Activated naive CD8-positive, alpha-beta T cell treated with anti-CD3 and anti-CD28 coated beads for 36 hours (primary cell): ENCODE results near the gene PLAC8. TPM values are rescaled to one million over a fixed set of nuclear protein-coding genes. Genes with fewer than 3 reads are reported as not detected.
"Not testable (repeated sequence)": the region's sequence is repeated elsewhere in the genome, so short reads cannot be mapped to it uniquely, and the experiment has no call there.

ENCODE experiments used
- DNase-seq: peaks from one replicate; pipeline ENCODE4 v3.0.0; 2021
- H3K27ac Mint-ChIP-seq: one replicate; pipeline ENCODE4 v1.8.0; 2022; ENCODE audit warnings: mild to moderate bottlenecking, moderate library complexity, mixed read lengths
- H3K27me3 Mint-ChIP-seq: one replicate; pipeline ENCODE4 v1.8.0; 2022; ENCODE audit warnings: mild to moderate bottlenecking, mixed read lengths
- H3K36me3 Mint-ChIP-seq: one replicate; pipeline ENCODE4 v1.8.0; 2021; ENCODE audit warnings: mild to moderate bottlenecking, mixed read lengths
- H3K4me1 Mint-ChIP-seq: one replicate; pipeline ENCODE4 v1.8.0; 2021; ENCODE audit warnings: mixed read lengths
- H3K4me3 Mint-ChIP-seq: one replicate; pipeline ENCODE4 v1.8.0; 2022; ENCODE audit warnings: mild to moderate bottlenecking, moderate library complexity, mixed read lengths
- H3K9me3 Mint-ChIP-seq: one replicate; pipeline ENCODE4 v1.8.0; 2022; ENCODE audit warnings: mixed read lengths
- total RNA-seq, 2 experiments: library from RNA; stranded (reverse); gene quantifications; one replicate each; pipeline ENCODE4 v1.2.3, GENCODE V29; 2021

PLAC8 gene
- total RNA-seq, result 100 to 1,000 TPM; 132 to 140 TPM

DNA sequence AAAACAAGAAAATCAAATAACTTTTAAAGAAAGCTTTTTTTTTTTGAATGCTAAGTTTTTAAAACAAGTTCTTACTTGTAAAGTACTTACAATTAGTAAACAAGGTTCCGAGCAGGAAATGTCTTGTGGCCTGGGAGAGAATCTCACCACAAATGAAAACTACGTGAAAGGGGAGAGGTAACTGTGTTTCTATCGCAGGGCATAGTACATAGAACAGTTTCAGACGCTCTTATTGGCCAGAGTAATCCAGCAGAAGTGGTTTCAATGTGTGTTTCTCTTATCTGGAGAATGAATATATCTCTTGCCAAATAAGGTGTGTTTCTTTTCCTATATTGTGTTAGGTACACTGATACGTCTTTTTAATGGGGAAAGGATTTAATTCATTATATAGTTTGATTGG lies at the start of gene PLAC8:
TSS of gene PLAC8 (minus strand) at position 154 of the 400 bp plus-strand sequence. CDS start 6,808 bp downstream, outside the sequence.
- peak; percentile 36 for DNase-seq
- Mint-ChIP-seq H3K36me3 (peaks cover 17% of the 10 kb centered on the region), H3K9me3 (no peaks in the 10 kb centered on the region), H3K27me3 (no peaks in the 10 kb centered on the region), H3K4me3 (peak within 1 kb of the TSS; percentile 88), H3K4me1 (peaks cover 31% of the 10 kb centered on the region), H3K27ac (peak within 1 kb of the TSS; percentile 98)

GRCh38 chr4:83153417-83153816 lies 38.9 kb upstream of the PLAC8 start:
- Mint-ChIP-seq H3K4me3 (no peak overlapping the region), H3K36me3 (no peaks in the 10 kb centered on the region), H3K9me3 (peaks cover 7% of the 10 kb centered on the region), H3K4me1 (peaks cover 19% of the 10 kb centered on the region), H3K27ac (peak overlapping the region; percentile 2), H3K27me3 (no peaks in the 10 kb centered on the region)
- DNase-seq, result no peak

DNA sequence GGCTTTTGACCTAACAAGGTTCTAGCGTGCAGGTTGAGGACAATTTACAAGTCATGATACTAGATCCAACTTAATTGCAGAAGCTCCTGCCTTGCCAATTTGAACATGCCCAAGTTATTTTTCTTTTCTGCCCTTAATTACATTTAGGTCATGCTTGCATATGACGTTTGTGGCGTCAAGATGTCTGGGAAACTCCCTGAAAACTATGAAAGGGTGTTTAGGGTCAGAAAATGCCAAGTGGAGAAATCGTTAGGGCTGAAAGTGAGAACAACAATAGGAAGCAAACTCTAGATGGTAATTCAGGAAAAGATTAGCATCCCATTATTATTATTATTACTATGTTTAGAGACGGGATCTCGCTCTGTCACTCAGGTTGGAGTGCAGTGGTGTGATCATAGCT lies 38.2 kb upstream of the PLAC8 start:
- H3K4me1 Mint-ChIP-seq, result peaks cover 19% of the 10 kb centered on the region
- no peak overlapping the region for H3K27ac Mint-ChIP-seq
- no peaks in the 10 kb centered on the region for H3K36me3 Mint-ChIP-seq
- H3K9me3 Mint-ChIP-seq, result peaks cover 7% of the 10 kb centered on the region
- no peak for DNase-seq
- no peaks in the 10 kb centered on the region for H3K27me3 Mint-ChIP-seq
- H3K4me3 Mint-ChIP-seq, result no peak overlapping the region

DNA sequence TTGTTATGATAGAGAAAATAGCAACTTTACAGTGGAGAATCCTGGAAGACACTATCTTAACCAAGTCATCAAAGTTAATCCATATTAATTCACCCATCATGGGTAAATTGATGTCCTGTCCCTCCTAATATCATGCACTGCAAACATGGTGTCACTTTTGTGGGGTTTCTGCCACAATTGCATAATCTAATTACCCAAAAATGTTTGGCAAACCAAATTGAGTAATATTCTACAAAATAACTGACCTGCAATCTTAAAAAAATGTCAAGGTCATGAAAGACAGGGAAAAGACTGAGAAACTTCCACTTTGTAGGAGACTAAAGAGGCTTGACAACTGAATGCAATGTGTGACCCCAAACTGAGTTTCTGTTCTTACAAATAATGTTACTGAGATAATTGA lies 37.1 kb upstream of the PLAC8 start:
- no peak overlapping the region for H3K27ac Mint-ChIP-seq
- no peak overlapping the region for H3K4me3 Mint-ChIP-seq
- H3K9me3 Mint-ChIP-seq, result peaks cover 7% of the 10 kb centered on the region
- no peaks in the 10 kb centered on the region for H3K27me3 Mint-ChIP-seq
- H3K4me1 Mint-ChIP-seq, result peaks cover 19% of the 10 kb centered on the region
- no peak for DNase-seq
- H3K36me3 Mint-ChIP-seq, result no peaks in the 10 kb centered on the region

DNA sequence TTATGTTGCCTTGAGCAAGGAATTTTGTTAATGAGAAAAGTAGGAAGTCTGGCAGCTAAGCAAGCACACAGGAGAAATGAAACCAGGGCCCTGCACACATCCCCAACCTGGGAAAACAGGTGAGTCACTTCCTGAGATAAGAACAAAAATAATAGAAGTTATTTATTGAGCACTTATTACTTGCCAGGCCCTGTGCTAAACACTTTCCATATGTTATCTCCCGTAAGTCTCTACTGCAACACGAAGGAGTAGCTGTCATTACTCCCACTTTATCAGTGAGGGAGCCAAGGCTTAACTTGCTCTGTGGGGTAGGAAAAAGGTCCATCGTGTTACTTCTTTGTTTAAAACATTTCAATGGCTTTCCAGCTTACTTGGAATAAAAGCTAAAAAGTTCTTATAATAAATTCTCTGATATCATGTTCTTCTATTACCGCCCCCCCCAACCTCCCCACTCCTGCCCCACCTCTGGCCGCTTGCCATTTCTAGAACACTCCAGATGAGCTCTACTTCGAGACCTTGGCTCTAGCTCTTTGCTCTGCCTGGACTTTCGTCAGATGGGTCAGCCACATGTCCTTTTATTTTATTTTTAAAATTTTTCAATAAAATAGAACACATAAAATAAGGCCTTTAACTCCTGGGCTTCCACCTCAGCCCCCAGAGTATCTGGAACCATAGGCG lies 36.3 kb upstream of the PLAC8 start:
- H3K27me3 Mint-ChIP-seq, result no peaks in the 10 kb centered on the region
- H3K4me1 Mint-ChIP-seq, result peaks cover 23% of the 10 kb centered on the region
- H3K4me3 Mint-ChIP-seq, result no peak overlapping the region
- no peak overlapping the region for H3K27ac Mint-ChIP-seq
- no peaks in the 10 kb centered on the region for H3K36me3 Mint-ChIP-seq
- peaks cover 5% of the 10 kb centered on the region for H3K9me3 Mint-ChIP-seq
- no peak for DNase-seq

GRCh38 chr4:83149865-83150652 lies 35.5 kb upstream of the PLAC8 start:
- Mint-ChIP-seq H3K36me3 (peaks cover 3% of the 10 kb centered on the region), H3K4me1 (peaks cover 28% of the 10 kb centered on the region), H3K4me3 (no peak overlapping the region), H3K27ac (no peak overlapping the region), H3K27me3 (no peaks in the 10 kb centered on the region), H3K9me3 (peaks cover 3% of the 10 kb centered on the region)
- no peak for DNase-seq

- Mint-ChIP-seq H3K4me3 (no peak overlapping the region), H3K27me3 (no peaks in the 10 kb centered on the region), H3K9me3 (peaks cover 3% of the 10 kb centered on the region), H3K36me3 (peaks cover 6% of the 10 kb centered on the region), H3K4me1 (peaks cover 24% of the 10 kb centered on the region), H3K27ac (no peak overlapping the region)
- DNase-seq, result no peak
Observed at GRCh38 chr4:83146841-83147240, 32.3 kb upstream of the PLAC8 start.

DNA sequence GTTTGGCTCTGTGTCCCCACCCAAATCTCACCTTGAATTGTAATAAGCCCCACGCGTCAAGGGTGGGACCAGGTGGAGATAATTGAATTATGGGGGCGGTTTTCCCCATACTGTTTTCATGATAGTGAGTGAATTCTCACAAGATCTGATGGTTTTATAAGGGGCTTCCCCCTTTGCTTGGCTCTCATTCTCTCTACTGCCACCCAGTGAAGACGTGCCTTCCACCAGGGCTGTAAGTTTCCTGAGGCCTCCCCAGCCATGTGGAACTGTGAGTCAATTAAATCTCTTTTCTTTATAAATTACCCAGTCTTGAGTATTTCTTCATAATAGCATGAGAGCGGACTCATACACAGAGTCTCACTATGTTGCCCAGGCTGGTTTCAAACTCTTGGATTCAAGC lies 31.2 kb upstream of the PLAC8 start:
- not testable (repeated sequence) for H3K4me3 Mint-ChIP-seq, H3K36me3 Mint-ChIP-seq, H3K27me3 Mint-ChIP-seq, H3K9me3 Mint-ChIP-seq, H3K27ac Mint-ChIP-seq
- H3K4me1 Mint-ChIP-seq, result peaks cover 24% of the 10 kb centered on the region
- peak; percentile 38 for DNase-seq

GRCh38 chr4:83139514-83140156 lies 25.1 kb upstream of the PLAC8 start:
- H3K27ac Mint-ChIP-seq, result peak overlapping the region; percentile 54
- H3K27me3 Mint-ChIP-seq, result no peaks in the 10 kb centered on the region
- H3K36me3 Mint-ChIP-seq, result peaks cover 24% of the 10 kb centered on the region
- peaks cover 26% of the 10 kb centered on the region for H3K4me1 Mint-ChIP-seq
- H3K9me3 Mint-ChIP-seq, result peaks cover 32% of the 10 kb centered on the region
- H3K4me3 Mint-ChIP-seq, result no peak overlapping the region
- DNase-seq, result no peak

GRCh38 chr4:83138946-83139345 lies 24.4 kb upstream of the PLAC8 start:
- no peak overlapping the region for H3K4me3 Mint-ChIP-seq
- DNase-seq, result peak; percentile 43
- no peaks in the 10 kb centered on the region for H3K27me3 Mint-ChIP-seq
- H3K27ac Mint-ChIP-seq, result peak overlapping the region; percentile 54
- peaks cover 24% of the 10 kb centered on the region for H3K36me3 Mint-ChIP-seq
- H3K9me3 Mint-ChIP-seq, result peaks cover 39% of the 10 kb centered on the region
- H3K4me1 Mint-ChIP-seq, result peaks cover 26% of the 10 kb centered on the region

DNA sequence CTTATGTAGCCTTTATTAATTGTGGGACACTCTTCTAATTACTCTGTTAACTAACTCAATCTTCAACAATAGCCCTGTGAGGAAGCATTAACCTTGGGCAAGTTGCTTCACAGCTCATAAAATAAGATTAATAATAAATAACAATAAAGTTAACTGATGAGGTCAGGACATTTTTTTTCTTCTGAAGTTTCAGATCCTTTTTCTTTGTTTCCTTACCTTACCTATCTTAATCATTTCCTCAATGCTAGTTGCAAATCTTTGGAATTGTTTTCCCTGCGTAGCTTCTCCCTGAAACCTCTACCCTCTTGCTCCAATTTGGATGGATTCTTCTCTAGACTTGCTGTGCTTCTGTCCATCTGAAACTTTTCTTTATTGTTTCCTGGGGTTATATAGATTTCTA lies 17.5 kb upstream of the PLAC8 start:
- no peaks in the 10 kb centered on the region for H3K27me3 Mint-ChIP-seq
- peaks cover 11% of the 10 kb centered on the region for H3K36me3 Mint-ChIP-seq
- H3K9me3 Mint-ChIP-seq, result peaks cover 25% of the 10 kb centered on the region

GRCh38 chr4:83129264-83129663 lies 14.7 kb upstream of the PLAC8 start:
- H3K36me3 Mint-ChIP-seq, result peaks cover 4% of the 10 kb centered on the region
- peaks cover 21% of the 10 kb centered on the region for H3K4me1 Mint-ChIP-seq
- H3K9me3 Mint-ChIP-seq, result peaks cover 6% of the 10 kb centered on the region
- DNase-seq, result no peak
- no peaks in the 10 kb centered on the region for H3K27me3 Mint-ChIP-seq
- H3K4me3 Mint-ChIP-seq, result no peak overlapping the region
- no peak overlapping the region for H3K27ac Mint-ChIP-seq

More for the DNA sequence above, 17.5 kb upstream of the PLAC8 start:
- Mint-ChIP-seq H3K4me3 (no peak overlapping the region), H3K4me1 (peaks cover 9% of the 10 kb centered on the region), H3K27ac (no peak overlapping the region)
- no peak for DNase-seq

DNA sequence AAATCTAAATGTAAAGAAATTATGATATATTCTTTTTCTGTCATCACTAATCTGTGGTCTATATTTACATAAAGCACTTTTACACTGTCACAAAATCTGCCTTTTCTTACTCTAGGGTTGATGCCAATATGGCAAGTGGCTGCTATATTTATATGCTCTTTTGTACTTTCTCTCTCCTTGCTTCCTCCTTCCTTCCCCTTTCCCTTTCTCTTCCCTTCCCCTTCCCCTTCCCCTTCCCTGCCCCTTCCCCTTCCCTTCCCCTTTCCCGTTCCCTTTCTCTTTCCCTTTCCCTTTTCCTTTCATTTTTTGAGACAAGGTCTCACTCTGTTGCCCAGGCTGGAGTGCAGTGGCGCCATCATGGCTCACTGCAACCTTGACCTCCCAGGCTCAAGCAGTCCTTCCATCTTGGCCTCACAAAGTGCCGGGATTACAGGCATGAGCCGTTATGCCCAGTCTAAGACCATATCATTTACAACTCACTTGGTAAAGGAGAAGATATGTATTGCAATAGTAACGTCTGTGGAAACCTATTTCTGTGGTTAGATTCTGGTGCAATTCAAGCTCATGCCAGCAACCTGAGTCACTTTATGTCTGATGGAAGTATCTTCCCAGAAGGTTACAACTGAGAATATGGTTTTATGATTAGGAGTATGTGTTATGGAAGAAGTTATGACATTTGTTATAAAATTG lies 13.9 kb upstream of the PLAC8 start:
- H3K27ac Mint-ChIP-seq, result no peak overlapping the region
- no peak overlapping the region for H3K4me3 Mint-ChIP-seq
- no peaks in the 10 kb centered on the region for H3K27me3 Mint-ChIP-seq
- peaks cover 21% of the 10 kb centered on the region for H3K4me1 Mint-ChIP-seq
- DNase-seq, result no peak
- H3K9me3 Mint-ChIP-seq, result peaks cover 2% of the 10 kb centered on the region
- peaks cover 4% of the 10 kb centered on the region for H3K36me3 Mint-ChIP-seq

GRCh38 chr4:83125738-83126141 lies 11.2 kb upstream of the PLAC8 start:
- peak overlapping the region; percentile 6 for H3K27ac Mint-ChIP-seq
- DNase-seq, result no peak
- no peaks in the 10 kb centered on the region for H3K27me3 Mint-ChIP-seq
- H3K9me3 Mint-ChIP-seq, result peaks cover 5% of the 10 kb centered on the region
- H3K4me1 Mint-ChIP-seq, result peaks cover 21% of the 10 kb centered on the region
- peak overlapping the region; percentile 0 for H3K4me3 Mint-ChIP-seq
- peaks cover 3% of the 10 kb centered on the region for H3K36me3 Mint-ChIP-seq
